ES-I3 (cell line): ENCODE measurements around the gene PITX3.
"Not testable (repeated sequence)": the region's sequence is repeated elsewhere in the genome, so short reads cannot be mapped to it uniquely, and the experiment has no call there.

ENCODE experiments used
- H3K36me3 ChIP-seq: 2 replicates; pipeline ENCODE4 v1.6.1; 2013; ENCODE audit warnings: mild to moderate bottlenecking, low read length, control low read depth, moderate library complexity; ENCODE audit not compliant: insufficient read depth
- H3K4me1 ChIP-seq: 2 replicates; pipeline ENCODE4 v1.6.1; 2013; ENCODE audit warnings: mild to moderate bottlenecking, control low read depth, low read length; ENCODE audit not compliant: insufficient read depth
- H3K9ac ChIP-seq: 2 replicates; pipeline ENCODE4 v1.6.1; 2013; ENCODE audit warnings: low read depth, mild to moderate bottlenecking, low read length, moderate library complexity
- H3K9me3 ChIP-seq: 2 replicates; pipeline ENCODE4 v1.6.1; 2013; ENCODE audit warnings: mild to moderate bottlenecking, low read length, moderate library complexity; ENCODE audit not compliant: control insufficient read depth, insufficient read depth

PITX3 gene

GRCh38 chr10:102226542-102226870 is 14.8 kb downstream of the PITX3 start:
- H3K36me3 ChIP-seq, result no peaks in the 10 kb centered on the region
- no peaks in the 10 kb centered on the region for H3K9me3 ChIP-seq
- H3K9ac ChIP-seq, result no peak overlapping the region; the same call in 1 of the 2 replicates
- H3K4me1 ChIP-seq, result no peaks in the 10 kb centered on the region

GRCh38 chr10:102225646-102226541 is 15.4 kb downstream of the PITX3 start, which contains the start of gene ELOVL3:
Gene ELOVL3, plus strand, starts transcription at chr10:102226299. Its CDS starts 250 bp downstream, at chr10:102226549.
- H3K9me3 ChIP-seq, result no peaks in the 10 kb centered on the region
- H3K9ac ChIP-seq, result peak within 1 kb of the TSS; percentile 58; the same call in 1 of the 2 replicates
- no peaks in the 10 kb centered on the region for H3K36me3 ChIP-seq
- H3K4me1 ChIP-seq, result no peaks in the 10 kb centered on the region

DNA sequence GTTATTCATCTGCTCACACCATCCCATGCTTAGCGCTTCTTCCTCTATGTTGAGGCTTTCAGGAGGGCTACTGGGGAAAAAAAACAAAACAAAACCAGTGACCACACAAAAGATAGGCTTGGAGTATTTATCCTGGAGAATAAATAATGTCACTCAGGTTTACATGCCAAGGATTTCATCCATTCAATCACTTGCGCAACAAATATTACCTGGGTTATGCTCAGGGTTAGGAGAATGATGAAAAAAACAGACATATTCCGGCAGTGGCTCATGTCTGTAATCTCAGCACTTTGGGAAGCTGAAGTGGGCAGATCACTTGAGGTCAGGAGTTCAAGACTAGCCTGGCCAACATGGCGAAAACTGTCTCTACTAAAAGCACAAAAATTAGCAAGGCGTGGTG is 18.5 kb downstream of the PITX3 start:
- Histone ChIP-seq H3K4me1 (no peaks in the 10 kb centered on the region), H3K9ac (no peak overlapping the region), H3K9me3 (no peaks in the 10 kb centered on the region), H3K36me3 (no peaks in the 10 kb centered on the region)

GRCh38 chr10:102220612-102221011 is 20.7 kb downstream of the PITX3 start:
- Histone ChIP-seq H3K36me3 (no peaks in the 10 kb centered on the region), H3K9ac (no peak overlapping the region), H3K4me1 (no peaks in the 10 kb centered on the region), H3K9me3 (no peaks in the 10 kb centered on the region)

DNA sequence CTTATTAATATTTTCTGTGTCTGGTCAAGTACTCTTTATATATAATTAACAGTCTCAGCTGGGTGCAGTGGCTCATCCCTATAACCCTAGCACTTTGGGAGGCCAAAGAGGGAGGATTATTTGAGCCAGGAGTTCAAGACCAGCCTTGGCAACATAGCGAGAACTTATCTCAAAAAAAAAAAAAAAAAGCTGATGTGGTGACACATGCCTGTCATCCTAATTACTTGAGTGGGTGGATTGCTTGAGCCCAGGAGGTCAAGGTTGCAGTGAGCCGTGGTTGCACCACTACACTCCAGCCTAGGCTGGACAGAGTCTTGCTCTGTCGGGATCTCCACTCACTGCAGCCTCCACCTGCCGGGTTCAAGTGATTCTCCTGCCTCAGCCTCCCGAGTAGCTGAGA is 21.9 kb downstream of the PITX3 start:
- Histone ChIP-seq H3K9me3 (no peaks in the 10 kb centered on the region), H3K4me1 (no peaks in the 10 kb centered on the region), H3K36me3 (no peaks in the 10 kb centered on the region), H3K9ac (no peak overlapping the region)

- H3K9me3 ChIP-seq, H3K36me3 ChIP-seq, H3K4me1 ChIP-seq, H3K9ac ChIP-seq: not testable (repeated sequence)
Measured at GRCh38 chr10:102213599-102213998, 27.7 kb downstream of the PITX3 start.

- Histone ChIP-seq H3K9me3 (no peaks in the 10 kb centered on the region), H3K9ac (no peak overlapping the region), H3K4me1 (no peaks in the 10 kb centered on the region), H3K36me3 (no peaks in the 10 kb centered on the region)
Measured at GRCh38 chr10:102211615-102212299, 29.6 kb downstream of the PITX3 start.

GRCh38 chr10:102208311-102209035 is 32.8 kb downstream of the PITX3 start:
- H3K9ac ChIP-seq, result no peak overlapping the region

GRCh38 chr10:102202386-102202785 is 38.9 kb downstream of the PITX3 start:
- Histone ChIP-seq H3K9me3 (peaks cover 4% of the 10 kb centered on the region; the same call in 1 of the 2 replicates), H3K36me3 (no peaks in the 10 kb centered on the region), H3K9ac (no peak overlapping the region), H3K4me1 (no peaks in the 10 kb centered on the region)

More at GRCh38 chr10:102208311-102209035, 32.8 kb downstream of the PITX3 start:
- no peaks in the 10 kb centered on the region for H3K36me3 ChIP-seq
- H3K9me3 ChIP-seq, result peaks cover 4% of the 10 kb centered on the region; the same call in 1 of the 2 replicates
- H3K4me1 ChIP-seq, result no peaks in the 10 kb centered on the region

- Histone ChIP-seq H3K9me3 (peaks cover 4% of the 10 kb centered on the region; the same call in 1 of the 2 replicates), H3K36me3 (no peaks in the 10 kb centered on the region)
Measured at GRCh38 chr10:102200751-102201640, 40.3 kb downstream of the PITX3 start.

DNA sequence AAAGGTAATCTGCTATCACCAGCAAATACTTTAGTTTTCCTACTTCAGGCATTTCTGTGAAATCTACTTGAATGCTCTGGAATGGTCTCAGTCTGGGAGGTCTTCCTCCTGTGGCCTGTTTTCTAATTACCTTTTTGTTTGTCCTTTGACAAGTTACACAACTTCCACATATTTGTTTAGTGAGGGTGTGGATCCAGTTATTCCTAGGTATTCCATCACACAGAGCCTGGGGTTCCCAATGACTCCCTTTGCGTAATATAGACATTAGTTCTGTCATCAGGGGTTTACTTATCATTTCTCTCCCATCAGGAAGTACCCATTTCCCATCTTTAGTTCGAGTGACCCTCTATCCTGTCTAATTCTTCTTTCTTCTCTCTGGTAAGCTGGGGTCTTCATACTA is 43.3 kb downstream of the PITX3 start:
- H3K9me3 ChIP-seq, result peaks cover 1% of the 10 kb centered on the region; the same call in 1 of the 2 replicates
- H3K9ac ChIP-seq, result no peak overlapping the region
- no peaks in the 10 kb centered on the region for H3K36me3 ChIP-seq
- H3K4me1 ChIP-seq, result no peaks in the 10 kb centered on the region

More at GRCh38 chr10:102200751-102201640, 40.3 kb downstream of the PITX3 start:
- Histone ChIP-seq H3K4me1 (no peaks in the 10 kb centered on the region), H3K9ac (no peak overlapping the region)

DNA sequence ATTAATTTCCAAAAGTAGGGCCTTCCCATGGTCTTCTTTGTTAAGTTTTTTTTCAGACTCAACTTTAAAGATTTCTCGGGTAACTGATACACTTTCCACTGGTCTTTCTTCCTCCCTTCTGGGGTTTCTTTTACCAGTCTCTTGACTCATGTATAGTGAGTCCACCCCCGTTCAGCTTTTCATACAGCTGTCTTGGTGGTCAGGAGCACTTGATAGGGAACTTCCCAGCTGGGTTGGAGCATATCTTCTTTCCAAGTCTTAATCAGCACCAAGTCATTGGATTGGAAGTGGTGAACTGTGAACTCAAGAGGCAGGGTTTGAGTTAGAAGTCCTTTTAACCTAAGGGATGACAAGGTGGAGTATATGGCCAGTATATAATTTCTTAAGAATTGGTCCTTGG is 44.4 kb downstream of the PITX3 start:
- Histone ChIP-seq H3K9me3 (peaks cover 9% of the 10 kb centered on the region), H3K36me3 (no peaks in the 10 kb centered on the region), H3K9ac (no peak overlapping the region), H3K4me1 (no peaks in the 10 kb centered on the region)

DNA sequence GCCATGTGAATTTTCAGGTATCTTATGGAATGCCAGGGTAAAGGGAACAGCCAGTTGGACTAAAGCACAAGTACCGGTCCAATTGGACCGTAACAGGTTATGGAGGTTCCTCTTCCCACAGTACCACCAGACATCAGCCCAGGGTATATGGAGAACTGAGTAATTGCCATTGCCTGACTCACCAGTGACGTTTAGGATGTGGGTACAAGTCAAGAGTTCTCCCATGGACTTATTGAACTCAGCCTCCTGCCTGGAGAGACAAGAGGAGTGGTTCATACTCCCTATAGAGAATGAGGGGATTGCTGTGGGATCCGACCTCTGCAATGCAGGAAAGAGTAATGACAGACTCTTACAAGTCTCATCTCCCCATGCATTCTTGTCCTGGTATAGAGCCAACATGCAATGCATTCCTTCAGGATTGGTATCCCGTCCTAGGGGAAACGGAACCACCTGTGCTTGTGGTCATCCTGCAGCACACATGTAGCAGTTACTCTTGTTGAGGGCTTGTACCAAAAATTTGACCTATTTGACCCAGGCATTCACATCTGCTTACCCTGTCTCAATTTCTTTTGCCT is 45.9 kb downstream of the PITX3 start:
- H3K9ac ChIP-seq, result no peak overlapping the region
- H3K4me1 ChIP-seq, result no peaks in the 10 kb centered on the region
- H3K9me3 ChIP-seq, result peaks cover 15% of the 10 kb centered on the region
- H3K36me3 ChIP-seq, result no peaks in the 10 kb centered on the region
